Activated CD8-positive, alpha-beta T cell treated with anti-CD3 and anti-CD28 coated beads for 36 hours (primary cell): Measurements from ENCODE around the gene CNGA4. TPM values are rescaled to one million over a fixed set of nuclear protein-coding genes. Genes with fewer than 3 reads are reported as not detected.
A peak's percentile ranks its signal among the peaks of the same experiment; 100 is the strongest.

ENCODE experiments used
- ATAC-seq: fragments of 200-7000 bp; cut with Tn5 transposase; one replicate; pipeline ENCODE4 v1.10.0; 2021; ENCODE audit warnings: mild to moderate bottlenecking, moderate library complexity
- CTCF ChIA-PET: fragments of 350-600 bp; sonication (Branson Sonifier 250); formaldehyde crosslinking; loops from one replicate; lab custom pipeline; 2021; ENCODE audit warnings: antibody characterized with exemption; lab: Charles Lee
- POLR2A ChIA-PET: fragments of 350-600 bp; sonication (Branson Sonifier 250); formaldehyde crosslinking; loops from one replicate; lab custom pipeline; 2021; ENCODE audit warnings: antibody characterized with exemption; lab: Charles Lee
- DNase-seq: peaks from one replicate; pipeline ENCODE4 v3.0.0-alpha.2; 2020
- H3K27ac Mint-ChIP-seq: one replicate; pipeline ENCODE4 v1.8.0; 2021; ENCODE audit warnings: mild to moderate bottlenecking, mixed read lengths
- H3K27me3 Mint-ChIP-seq: one replicate; pipeline ENCODE4 v1.8.0; 2021; ENCODE audit warnings: mixed read lengths
- H3K36me3 Mint-ChIP-seq: one replicate; pipeline ENCODE4 v1.8.0; 2021; ENCODE audit warnings: low read depth, mixed read lengths
- H3K4me1 Mint-ChIP-seq: one replicate; pipeline ENCODE4 v1.8.0; 2021; ENCODE audit warnings: low read depth, mixed read lengths
- H3K4me3 Mint-ChIP-seq: one replicate; pipeline ENCODE4 v1.8.0; 2021; ENCODE audit warnings: mild to moderate bottlenecking, moderate library complexity, mixed read lengths
- H3K9me3 Mint-ChIP-seq: one replicate; pipeline ENCODE4 v1.8.0; 2021; ENCODE audit warnings: mixed read lengths
- CTCF ChIP-seq: fragments of 200-600 bp; IDR thresholded peaks from one replicate; pipeline ENCODE4 v1.8.0; 2022; ENCODE audit warnings: antibody characterized with exemption, mild to moderate bottlenecking
- intact Hi-C: fragments of 100-400 bp; cut with micrococcal nuclease; formaldehyde crosslinking; loops from one replicate; pipeline ENCODE4 v1.10.0; 2022
- total RNA-seq, 2 experiments: library from RNA; stranded (reverse); gene quantifications; one replicate each; pipeline ENCODE4 v1.2.3, GENCODE V29; 2021

CNGA4 gene
- total RNA-seq, 2 experiments from 2014 or later: 0.18 TPM; not detected in 1

- H3K9me3 Mint-ChIP-seq: no peaks in the 10 kb centered on the region
- peak overlapping the region; percentile 17 for H3K27ac Mint-ChIP-seq
- peaks cover 7% of the 10 kb centered on the region for H3K4me1 Mint-ChIP-seq
- POLR2A ChIA-PET: no interaction called here
- TF ChIP-seq CTCF: no peak
- intact Hi-C loops: no loop called here
- no peak for DNase-seq
- ATAC-seq: no peak
- no peaks in the 10 kb centered on the region for H3K27me3 Mint-ChIP-seq
- CTCF ChIA-PET: interaction anchor here (0.7 to 1.1 kb wide), 2 partner anchors 9 to 11 kb away, joined by 4 read pairs; no protein-coding TSS in a partner anchor
- peaks cover 27% of the 10 kb centered on the region for H3K36me3 Mint-ChIP-seq
- no peak overlapping the region for H3K4me3 Mint-ChIP-seq
These were observed 19.5 kb upstream of the CNGA4 start for GRCh38 chr11:6219359-6219758.

- H3K27ac Mint-ChIP-seq: no peak overlapping the region
- intact Hi-C loops: no loop called here
- H3K36me3 Mint-ChIP-seq: peaks cover 16% of the 10 kb centered on the region
- no peak overlapping the region for H3K4me3 Mint-ChIP-seq
- no peaks in the 10 kb centered on the region for H3K27me3 Mint-ChIP-seq
- ATAC-seq (no peak), DNase-seq (no peak)
- peaks cover 21% of the 10 kb centered on the region for H3K4me1 Mint-ChIP-seq
- no peak for TF ChIP-seq CTCF
- no peaks in the 10 kb centered on the region for H3K9me3 Mint-ChIP-seq
- CTCF ChIA-PET: interaction anchor here (2.3 kb wide), 1 partner anchor 18 kb away, joined by 6 read pairs; the partner anchor contains the start of gene C11orf42
- POLR2A ChIA-PET: no interaction called here
These were observed 15.0 kb upstream of the CNGA4 start for GRCh38 chr11:6223854-6224253.

GRCh38 chr11:6224421-6224820 lies 14.5 kb upstream of the CNGA4 start:
- Mint-ChIP-seq H3K9me3 (no peaks in the 10 kb centered on the region), H3K36me3 (peaks cover 12% of the 10 kb centered on the region), H3K27ac (no peak overlapping the region), H3K4me3 (no peak overlapping the region), H3K4me1 (peaks cover 23% of the 10 kb centered on the region), H3K27me3 (no peaks in the 10 kb centered on the region)
- DNase-seq (no peak), ATAC-seq (no peak)
- ChIA-PET POLR2A (no interaction called here), CTCF (interaction anchor here (0.7 to 2.3 kb wide), 2 partner anchors 9 to 18 kb away, joined by 4 to 6 read pairs; partner anchors contain the start of gene C11orf42)
- TF ChIP-seq CTCF: no peak
- intact Hi-C loops: no loop called here

GRCh38 chr11:6225024-6225423 lies 13.9 kb upstream of the CNGA4 start:
- no peak overlapping the region for H3K27ac Mint-ChIP-seq
- intact Hi-C loops: no loop called here
- H3K27me3 Mint-ChIP-seq: no peaks in the 10 kb centered on the region
- TF ChIP-seq CTCF: no peak
- peaks cover 10% of the 10 kb centered on the region for H3K36me3 Mint-ChIP-seq
- H3K4me3 Mint-ChIP-seq: no peak overlapping the region
- ATAC-seq (no peak), DNase-seq (no peak)
- H3K9me3 Mint-ChIP-seq: no peaks in the 10 kb centered on the region
- H3K4me1 Mint-ChIP-seq: peaks cover 26% of the 10 kb centered on the region
- ChIA-PET CTCF (interaction anchor here (0.7 to 2.5 kb wide), 3 partner anchors 9 to 26 kb away, joined by 4 to 10 read pairs (median 6); partner anchors contain the start of gene C11orf42), POLR2A (no interaction called here)

- Mint-ChIP-seq H3K9me3 (no peaks in the 10 kb centered on the region), H3K27ac (no peak overlapping the region), H3K36me3 (peaks cover 10% of the 10 kb centered on the region), H3K4me3 (no peak overlapping the region), H3K27me3 (no peaks in the 10 kb centered on the region), H3K4me1 (peaks cover 35% of the 10 kb centered on the region)
- CTCF ChIA-PET: interaction anchor here (2.5 kb wide), 1 partner anchor 25 kb away, joined by 10 read pairs; no protein-coding TSS in a partner anchor
- no peak for ATAC-seq
- POLR2A ChIA-PET: no interaction called here
- no peak for TF ChIP-seq CTCF
- DNase-seq: no peak
- intact Hi-C loops: no loop called here
These were observed 13.0 kb upstream of the CNGA4 start for GRCh38 chr11:6225896-6226295.
